Central memory CD8-positive, alpha-beta T cell (primary cell): Measurements from ENCODE around the gene RPP40.
"Not testable (repeated sequence)": the region's sequence is repeated elsewhere in the genome, so short reads cannot be mapped to it uniquely, and the experiment has no call there.

ENCODE experiments used
- ATAC-seq: fragments of 150-1000 bp; cut with Tn5 transposase; replicated peaks from 2 replicates; pipeline ENCODE4 v1.10.0; 2022; ENCODE audit warnings: mild to moderate bottlenecking, moderate FRiP score, moderate number of reproducible peaks; ENCODE audit not compliant: poor library complexity, severe bottlenecking; ENCODE audit errors: extremely low read depth
- DNase-seq, 2 donors: peaks; one replicate each; pipeline ENCODE4 v3.0.0; 2021; ENCODE audit warnings: low spot score in 2 of 2
- H3K27ac Mint-ChIP-seq: one replicate; pipeline ENCODE4 v1.8.0; 2022; ENCODE audit warnings: low read depth, mild to moderate bottlenecking, moderate library complexity, mixed read lengths
- H3K27me3 Mint-ChIP-seq: one replicate; pipeline ENCODE4 v1.8.0; 2022; ENCODE audit warnings: mixed read lengths
- H3K36me3 Mint-ChIP-seq: one replicate; pipeline ENCODE4 v1.8.0; 2022; ENCODE audit warnings: mild to moderate bottlenecking, moderate library complexity, mixed read lengths; ENCODE audit not compliant: insufficient read depth
- H3K4me1 Mint-ChIP-seq: one replicate; pipeline ENCODE4 v1.8.0; 2022; ENCODE audit warnings: mixed read lengths
- H3K4me3 Mint-ChIP-seq: one replicate; pipeline ENCODE4 v1.8.0; 2022; ENCODE audit warnings: mild to moderate bottlenecking, moderate library complexity, mixed read lengths
- H3K9me3 Mint-ChIP-seq: one replicate; pipeline ENCODE4 v1.8.0; 2022; ENCODE audit warnings: mixed read lengths

The RPP40 gene

DNA sequence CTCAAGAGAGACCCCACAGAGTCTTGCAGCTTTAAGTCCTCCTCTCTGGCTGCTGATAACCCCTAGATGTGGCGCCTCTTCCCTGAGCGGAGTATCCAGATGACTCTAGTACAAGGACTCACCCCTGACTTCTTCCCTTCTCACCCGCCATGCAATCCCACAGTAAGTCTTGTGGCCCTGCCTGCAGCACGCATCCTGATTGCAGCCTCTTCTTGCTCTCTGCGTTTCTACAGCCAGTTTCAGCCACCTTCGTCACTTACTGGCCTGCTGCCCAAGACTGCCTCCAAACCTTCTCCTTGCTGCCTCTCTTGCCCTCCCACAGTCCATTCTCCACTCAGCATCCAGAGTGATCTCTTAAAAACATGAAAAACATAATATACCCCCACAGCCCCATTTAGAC, 2.4 kb upstream of the RPP40 start:
- peaks cover 8% of the 10 kb centered on the region for H3K4me1 Mint-ChIP-seq
- no peaks in the 10 kb centered on the region for H3K9me3 Mint-ChIP-seq
- no peak overlapping the region for H3K27ac Mint-ChIP-seq
- ATAC-seq, result no peak
- H3K27me3 Mint-ChIP-seq, result peaks cover 7% of the 10 kb centered on the region
- peaks cover 3% of the 10 kb centered on the region for H3K36me3 Mint-ChIP-seq
- no peak for DNase-seq
- no peak overlapping the region for H3K4me3 Mint-ChIP-seq

DNA sequence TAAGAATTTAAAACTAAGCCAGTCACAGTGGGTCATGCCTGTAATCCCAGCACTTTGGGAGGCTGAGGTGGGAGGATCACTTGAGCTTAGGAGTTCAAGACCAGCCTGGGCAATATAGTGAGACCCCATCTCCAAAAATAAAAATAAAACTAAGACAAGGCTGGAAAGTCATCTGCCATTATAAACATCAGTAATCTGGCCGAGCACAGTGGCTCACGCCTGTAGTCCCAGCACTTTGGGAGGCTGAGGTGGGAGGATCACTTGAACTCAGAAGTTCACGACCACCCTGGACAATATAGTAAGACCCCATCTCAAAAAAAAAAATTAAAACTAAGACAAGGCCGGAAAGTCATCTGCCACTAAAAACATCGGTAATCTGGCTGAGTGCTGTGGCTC, 1.2 kb upstream of the RPP40 start:
- not testable (repeated sequence) for DNase-seq, H3K9me3 Mint-ChIP-seq, H3K4me3 Mint-ChIP-seq, H3K4me1 Mint-ChIP-seq, H3K27me3 Mint-ChIP-seq, H3K36me3 Mint-ChIP-seq, ATAC-seq, H3K27ac Mint-ChIP-seq

DNA sequence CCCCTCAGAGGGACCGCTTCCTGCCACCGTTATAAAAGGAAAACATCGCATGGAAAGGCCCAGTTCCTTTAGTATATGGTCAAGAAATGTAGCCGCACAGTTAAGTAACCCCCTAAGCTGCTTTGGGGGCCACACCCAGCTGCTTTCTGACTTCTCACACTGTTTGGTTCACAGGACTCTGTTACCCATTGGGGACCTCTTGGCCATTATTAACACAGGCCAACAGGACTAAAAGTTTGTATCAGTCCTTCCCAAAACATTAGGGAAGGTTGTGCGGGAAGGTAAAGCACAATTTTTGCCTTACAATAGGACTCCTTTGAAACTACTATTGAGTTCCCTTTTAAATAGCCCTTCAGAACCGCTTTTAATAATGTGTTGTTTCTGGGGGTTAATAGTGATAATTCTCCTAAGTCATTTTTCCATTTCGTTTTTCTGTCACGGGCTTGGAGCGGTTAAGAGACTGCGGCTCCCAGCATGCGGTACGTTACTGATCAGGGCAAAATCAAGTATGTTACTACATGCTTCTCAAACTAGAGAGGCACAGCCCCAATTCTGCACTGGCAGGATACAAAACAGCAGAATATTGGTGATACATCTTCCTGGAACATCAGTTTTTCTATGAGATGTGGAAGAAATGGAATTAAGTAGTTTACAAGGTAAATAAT, 668 bp upstream of the RPP40 start:
- Mint-ChIP-seq H3K27me3 (no peaks in the 10 kb centered on the region), H3K36me3 (peaks cover 8% of the 10 kb centered on the region), H3K4me1 (peaks cover 8% of the 10 kb centered on the region), H3K27ac (peak overlapping the region; percentile 82), H3K4me3 (peak overlapping the region; percentile 85), H3K9me3 (no peaks in the 10 kb centered on the region)
- ATAC-seq, result no peak
- DNase-seq, result no peak

DNA sequence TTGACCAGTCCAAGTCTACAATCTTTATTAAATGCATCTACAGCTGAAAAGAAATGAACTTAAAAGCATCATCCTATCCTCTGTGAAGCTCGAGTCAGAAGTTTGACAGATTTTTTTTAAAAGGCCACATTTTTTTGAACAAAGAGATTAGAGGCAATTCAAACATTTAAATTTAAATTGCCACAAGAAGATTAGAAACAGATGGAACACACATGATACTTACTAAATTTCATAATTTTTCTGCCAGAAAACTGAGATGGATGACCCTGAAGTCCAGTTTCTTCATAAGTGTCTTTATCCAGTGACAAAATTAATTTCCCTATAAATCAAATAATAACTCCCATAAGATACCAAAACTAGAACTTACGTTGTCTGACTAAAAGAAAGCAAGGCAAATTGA, 4.3 kb downstream of the RPP40 start:
- Mint-ChIP-seq H3K36me3 (peaks cover 11% of the 10 kb centered on the region), H3K4me3 (no peak overlapping the region), H3K9me3 (no peaks in the 10 kb centered on the region), H3K27ac (no peak overlapping the region), H3K4me1 (peaks cover 8% of the 10 kb centered on the region), H3K27me3 (no peaks in the 10 kb centered on the region)
- no peak for ATAC-seq
- no peak for DNase-seq

DNA sequence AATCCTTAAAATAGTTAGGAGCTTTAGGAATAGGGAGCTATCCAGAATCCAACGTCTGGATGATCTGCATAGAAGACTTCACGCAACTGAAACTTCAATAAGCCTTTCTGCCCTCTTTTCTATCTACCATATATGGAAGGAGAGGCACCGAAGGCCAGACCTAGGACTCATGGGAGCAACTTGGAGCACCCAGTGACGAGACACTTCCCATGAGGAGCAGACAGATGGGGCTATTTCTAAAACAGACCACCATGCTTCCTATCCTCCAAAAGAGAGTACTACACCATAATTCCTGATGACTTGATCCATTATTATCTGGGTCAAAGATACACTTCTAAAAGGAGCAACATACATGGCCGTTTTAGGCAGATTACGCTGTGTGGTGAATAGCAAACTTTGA, 6.0 kb downstream of the RPP40 start:
- peaks cover 15% of the 10 kb centered on the region for H3K36me3 Mint-ChIP-seq
- no peak overlapping the region for H3K27ac Mint-ChIP-seq
- H3K27me3 Mint-ChIP-seq, result no peaks in the 10 kb centered on the region

DNA sequence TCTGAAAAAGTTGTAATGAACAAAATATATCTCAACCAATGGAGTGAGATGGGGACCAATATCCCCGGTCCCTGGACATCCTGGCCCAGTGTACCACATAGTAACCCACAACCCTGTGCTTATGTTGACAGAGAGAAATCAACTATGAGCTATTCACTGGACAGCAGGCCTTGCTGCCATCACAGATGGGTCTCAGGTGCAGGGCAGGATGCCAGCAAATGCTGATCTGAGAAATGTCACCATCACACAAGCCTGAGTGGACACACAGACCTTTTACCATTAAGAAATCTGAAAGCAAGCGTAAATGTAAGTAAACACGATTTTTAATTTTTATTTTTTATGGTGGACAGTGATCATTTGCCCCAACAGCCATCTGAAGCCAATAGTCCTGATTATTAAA, 9.1 kb downstream of the RPP40 start:
- Mint-ChIP-seq H3K27ac (no peak overlapping the region), H3K9me3 (no peaks in the 10 kb centered on the region), H3K27me3 (no peaks in the 10 kb centered on the region), H3K36me3 (peaks cover 10% of the 10 kb centered on the region), H3K4me3 (no peak overlapping the region), H3K4me1 (no peaks in the 10 kb centered on the region)
- ATAC-seq (no peak), DNase-seq (no peak)

More for the DNA sequence above, 6.0 kb downstream of the RPP40 start:
- H3K4me1 Mint-ChIP-seq, result no peaks in the 10 kb centered on the region
- no peak for DNase-seq
- no peak overlapping the region for H3K4me3 Mint-ChIP-seq
- ATAC-seq, result no peak
- no peaks in the 10 kb centered on the region for H3K9me3 Mint-ChIP-seq

DNA sequence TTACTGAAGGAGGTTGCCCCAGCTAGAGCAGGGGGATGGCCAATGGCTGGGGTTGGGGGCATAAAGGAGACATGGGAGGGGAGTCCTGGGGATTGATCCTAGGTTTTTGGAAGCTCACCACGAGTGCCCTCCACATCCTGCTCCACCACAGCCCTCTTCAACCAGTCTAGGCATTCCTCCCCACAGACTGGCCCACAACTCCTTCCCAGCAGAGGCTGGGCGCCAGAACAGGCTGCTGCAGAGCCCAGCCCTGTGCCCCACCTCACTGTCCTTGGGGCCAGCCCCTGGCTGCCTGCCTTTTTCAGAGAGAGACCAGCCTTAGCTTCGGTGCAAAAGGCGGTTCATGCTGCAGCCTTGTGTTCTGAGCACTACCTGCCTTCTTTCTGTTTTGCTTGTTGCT, 16.4 kb downstream of the RPP40 start:
- Mint-ChIP-seq H3K27me3 (peaks cover 32% of the 10 kb centered on the region), H3K4me1 (no peaks in the 10 kb centered on the region), H3K4me3 (no peak overlapping the region), H3K9me3 (no peaks in the 10 kb centered on the region), H3K36me3 (no peaks in the 10 kb centered on the region), H3K27ac (no peak overlapping the region)
- DNase-seq (no peak), ATAC-seq (no peak)

DNA sequence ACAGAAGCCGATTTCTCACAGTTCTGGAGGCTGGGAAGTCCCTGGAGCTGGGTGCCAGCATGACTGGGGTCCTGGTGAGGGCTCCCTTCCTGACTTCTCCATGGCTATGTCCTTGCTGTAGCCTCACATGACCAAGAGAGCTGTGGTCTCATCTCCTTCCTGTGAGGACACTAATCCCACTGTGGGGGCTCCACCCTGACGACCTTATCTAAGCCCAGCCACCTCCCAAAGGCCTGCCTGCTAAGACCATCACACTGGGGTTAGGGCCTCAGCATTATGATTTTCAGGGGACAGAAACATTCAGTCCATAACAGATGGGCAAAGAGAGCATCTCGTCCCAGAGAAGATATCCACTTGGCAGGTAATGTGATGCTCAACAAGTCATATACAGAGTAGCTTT, 16.8 kb downstream of the RPP40 start:
- H3K4me1 Mint-ChIP-seq, result no peaks in the 10 kb centered on the region
- H3K27me3 Mint-ChIP-seq, result peaks cover 32% of the 10 kb centered on the region
- no peak for ATAC-seq
- H3K36me3 Mint-ChIP-seq, result no peaks in the 10 kb centered on the region
- H3K9me3 Mint-ChIP-seq, result no peaks in the 10 kb centered on the region
- H3K4me3 Mint-ChIP-seq, result no peak overlapping the region
- no peak for DNase-seq
- H3K27ac Mint-ChIP-seq, result no peak overlapping the region

DNA sequence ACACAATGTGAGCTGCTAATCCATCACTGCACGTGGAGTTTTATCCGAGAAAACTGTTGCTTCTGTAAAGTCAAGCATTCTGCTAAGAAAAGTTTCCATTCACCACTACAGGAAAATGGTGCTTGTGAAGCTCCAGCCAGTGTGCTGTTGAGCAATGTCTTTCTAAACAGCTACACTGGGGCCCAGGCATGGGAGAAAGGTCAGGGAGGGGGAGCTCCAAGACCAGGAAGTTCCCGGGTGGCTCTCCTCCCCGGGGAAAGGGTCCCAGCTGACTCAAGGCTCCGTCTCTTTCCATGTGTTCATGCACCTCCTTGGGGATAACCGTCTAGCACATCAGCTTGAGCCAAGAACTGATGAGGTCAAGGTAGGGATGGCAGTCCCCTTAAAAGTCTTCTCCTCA, 20.5 kb downstream of the RPP40 start:
- no peaks in the 10 kb centered on the region for H3K36me3 Mint-ChIP-seq
- no peak for ATAC-seq
- peaks cover 9% of the 10 kb centered on the region for H3K9me3 Mint-ChIP-seq
- H3K4me3 Mint-ChIP-seq, result no peak overlapping the region
- peaks cover 32% of the 10 kb centered on the region for H3K27me3 Mint-ChIP-seq
- DNase-seq, result no peak
- no peak overlapping the region for H3K27ac Mint-ChIP-seq
- H3K4me1 Mint-ChIP-seq, result no peaks in the 10 kb centered on the region

DNA sequence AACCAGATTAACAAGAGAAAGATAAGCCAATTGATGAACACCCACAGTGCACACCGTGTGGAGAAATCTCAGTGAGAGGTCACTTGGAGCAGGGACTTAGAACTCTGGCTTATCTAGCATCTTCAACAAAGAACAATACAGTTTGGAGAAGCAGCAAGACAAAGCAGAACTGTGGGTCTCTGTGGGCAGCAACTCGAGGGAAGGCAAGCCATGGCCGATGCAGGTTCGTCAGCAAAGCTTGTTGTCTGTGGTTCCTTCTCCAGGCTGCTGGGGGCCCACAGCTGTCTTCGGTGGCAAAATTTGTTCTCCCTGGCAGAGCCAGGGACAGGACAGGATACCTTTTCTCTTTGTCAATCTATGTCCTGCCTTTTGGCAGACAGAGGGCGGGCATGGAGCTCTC, 22.1 kb downstream of the RPP40 start:
- H3K9me3 Mint-ChIP-seq, result peaks cover 14% of the 10 kb centered on the region
- H3K27ac Mint-ChIP-seq, result no peak overlapping the region
- ATAC-seq (no peak), DNase-seq (no peak)
- no peak overlapping the region for H3K4me3 Mint-ChIP-seq
- no peaks in the 10 kb centered on the region for H3K36me3 Mint-ChIP-seq
- H3K27me3 Mint-ChIP-seq, result peaks cover 46% of the 10 kb centered on the region
- no peaks in the 10 kb centered on the region for H3K4me1 Mint-ChIP-seq

DNA sequence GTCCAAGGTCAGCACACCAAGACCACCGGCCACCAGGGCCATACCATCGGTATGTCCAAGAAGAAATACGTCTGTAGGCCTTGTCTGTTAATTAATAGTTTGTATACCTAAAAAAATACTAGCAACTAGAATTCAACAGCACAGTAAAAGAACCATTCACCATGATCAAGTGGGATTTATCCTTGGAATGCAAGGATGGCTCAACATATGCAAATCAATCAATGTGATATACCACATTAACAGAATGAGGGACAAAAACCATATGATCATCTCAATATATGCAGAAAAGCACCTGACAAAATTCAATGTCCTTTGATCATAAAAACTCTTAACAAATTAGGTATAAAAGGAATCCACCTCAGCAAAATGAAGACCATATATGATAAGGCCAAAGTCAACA, 24.4 kb downstream of the RPP40 start:
- H3K27ac Mint-ChIP-seq, result no peak overlapping the region
- no peak for DNase-seq
- ATAC-seq, result no peak
- no peak overlapping the region for H3K4me3 Mint-ChIP-seq
- peaks cover 45% of the 10 kb centered on the region for H3K27me3 Mint-ChIP-seq
- no peaks in the 10 kb centered on the region for H3K36me3 Mint-ChIP-seq
- H3K4me1 Mint-ChIP-seq, result no peaks in the 10 kb centered on the region
- H3K9me3 Mint-ChIP-seq, result peaks cover 21% of the 10 kb centered on the region

DNA sequence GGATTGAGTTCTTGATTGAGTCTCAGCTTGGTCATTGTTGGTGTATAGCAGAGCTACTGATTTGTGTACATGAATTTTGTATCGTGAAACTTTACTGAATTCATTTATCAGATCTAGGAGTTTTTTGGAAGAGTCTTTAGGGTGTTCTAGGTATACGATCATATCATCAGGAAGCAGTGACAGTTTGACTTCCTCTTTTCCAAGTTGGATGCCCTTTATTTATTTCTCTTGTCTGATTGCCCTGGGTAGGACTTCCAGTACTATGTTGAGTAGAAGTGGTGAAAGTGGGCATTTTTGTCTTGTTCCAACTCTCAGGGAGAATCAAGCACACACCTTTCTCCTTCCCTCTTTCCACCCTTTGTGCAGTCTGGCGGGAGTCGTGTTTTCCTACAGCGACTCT, 26.4 kb downstream of the RPP40 start:
- Mint-ChIP-seq H3K4me1 (no peaks in the 10 kb centered on the region), H3K4me3 (no peak overlapping the region), H3K36me3 (no peaks in the 10 kb centered on the region), H3K27ac (no peak overlapping the region), H3K9me3 (peaks cover 21% of the 10 kb centered on the region), H3K27me3 (peaks cover 32% of the 10 kb centered on the region)
- ATAC-seq, result no peak
- no peak for DNase-seq

DNA sequence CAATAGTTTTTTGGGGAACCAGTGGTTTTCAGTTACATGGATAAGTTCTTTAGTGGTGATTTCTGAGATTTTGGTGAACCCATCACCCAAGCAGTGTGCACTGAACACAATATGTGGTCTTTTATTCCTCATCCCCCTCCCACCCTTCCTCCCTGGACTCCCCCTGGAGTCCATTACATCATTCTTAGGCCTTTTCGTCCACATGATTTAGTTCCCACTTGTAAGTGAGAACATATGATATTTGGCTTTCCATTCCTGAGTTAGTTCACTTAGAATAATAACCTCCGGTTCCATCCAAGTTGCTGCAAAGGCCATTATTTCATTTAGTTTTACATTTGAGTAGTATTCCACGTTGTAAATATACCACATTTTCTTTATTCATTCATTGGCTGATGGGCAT, 28.3 kb downstream of the RPP40 start:
- Mint-ChIP-seq H3K27ac (no peak overlapping the region), H3K9me3 (peaks cover 21% of the 10 kb centered on the region), H3K4me1 (peaks cover 4% of the 10 kb centered on the region), H3K27me3 (peaks cover 50% of the 10 kb centered on the region), H3K36me3 (no peaks in the 10 kb centered on the region), H3K4me3 (no peak overlapping the region)
- ATAC-seq (no peak), DNase-seq (no peak)

DNA sequence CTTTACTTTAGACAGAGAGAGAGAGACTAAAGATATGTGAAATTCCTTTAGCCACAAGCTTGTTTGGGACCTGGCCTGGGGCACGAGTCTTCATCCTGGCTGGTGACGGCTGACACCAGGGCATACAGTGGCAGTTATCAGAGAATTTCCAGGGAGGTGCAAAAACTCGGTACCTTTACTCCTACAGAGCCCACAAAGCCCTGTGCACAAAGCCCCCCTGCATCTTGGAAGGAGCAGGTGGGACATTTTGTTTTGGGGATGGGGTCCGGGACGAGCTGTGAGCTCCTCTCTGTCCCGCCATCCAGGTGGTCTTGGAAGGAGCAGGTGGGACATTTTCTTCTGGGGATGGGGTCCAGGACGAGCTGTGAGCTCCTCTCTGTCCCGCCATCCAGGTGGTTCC, 28.9 kb downstream of the RPP40 start:
- no peak for DNase-seq
- H3K27ac Mint-ChIP-seq, result no peak overlapping the region
- ATAC-seq, result no peak
- H3K36me3 Mint-ChIP-seq, result no peaks in the 10 kb centered on the region
- H3K4me3 Mint-ChIP-seq, result no peak overlapping the region
- peaks cover 55% of the 10 kb centered on the region for H3K27me3 Mint-ChIP-seq
- peaks cover 4% of the 10 kb centered on the region for H3K4me1 Mint-ChIP-seq
- peaks cover 21% of the 10 kb centered on the region for H3K9me3 Mint-ChIP-seq
